HepG2 (cell line): ENCODE data around the gene SLC25A46. TPM values are rescaled to one million over a fixed set of nuclear protein-coding genes. Genes with fewer than 3 reads are reported as not detected.
"Not testable (repeated sequence)": the region's sequence is repeated elsewhere in the genome, so short reads cannot be mapped to it uniquely, and the experiment has no call there.

Experiments used
- ATAC-seq: fragments of 200-7000 bp; cut with Tn5 transposase; 3 replicates; pipeline ENCODE4 v1.9.1; 2020; ENCODE audit warnings: mild to moderate bottlenecking, moderate library complexity
- BruUV-seq: library from RNA; stranded (reverse); fragments of 400-500 nt; replicated peaks from 2 replicates; lab custom pipeline; 2021; lab: Mats Ljungman, UMichigan
- CTCF ChIA-PET: fragments of 300-600 bp; formaldehyde crosslinking; extraction: SDS; loops from one replicate; lab custom pipeline; 2021; ENCODE audit warnings: low total read pairs, inconsistent platforms, low intra/inter-chr PET ratio; lab: Yijun Ruan, JAX
- POLR2A ChIA-PET: fragments of 350-600 bp; sonication (Branson Sonifier 250); formaldehyde crosslinking; loops from one replicate; lab custom pipeline; 2020; ENCODE audit warnings: antibody characterized with exemption, inconsistent platforms; lab: Yijun Ruan, JAX
- DNase-seq: peaks from one replicate; pipeline ENCODE4 v3.0.0-alpha.2; 2015; ENCODE audit warnings: low spot score
- FAIRE-seq: peaks from 3 replicates; lab custom pipeline; 2011; peaks lifted over from hg19 to GRCh38; lab: Jason Lieb, UNC
- H2AFZ ChIP-seq: one replicate; pipeline ENCODE4 v1.6.1; 2011; ENCODE audit warnings: low read length, inconsistent platforms
- H3K27ac ChIP-seq: fragments of 300-600 bp; 3 replicates; pipeline ENCODE4 v1.8.0; 2011; ENCODE audit warnings: mixed run types, mild to moderate bottlenecking, mixed read lengths, low read length, inconsistent platforms; ENCODE audit not compliant: insufficient read depth; ENCODE audit errors: extremely low read length
- H3K27me3 ChIP-seq, 2 experiments: fragments of 200-600 bp in 1 of 2; 2 replicates in 1 of 2; 3 replicates in 1 of 2; pipeline versions ENCODE4 v1.6.0 to v1.8.0; 2011; ENCODE audit warnings: low read length in 2 of 2, mild to moderate bottlenecking in 2 of 2, moderate library complexity in 2 of 2, inconsistent platforms in 1 of 2; ENCODE audit not compliant: insufficient read depth in 2 of 2, control insufficient read depth in 1 of 2
- H3K36me3 ChIP-seq, 2 experiments: fragments of 200-600 bp in 1 of 2; replicated peaks in 1 of 2; 2 replicates in 1 of 2; 3 replicates in 1 of 2; pipeline versions ENCODE4 v1.5.1 to v1.8.0; 2011; ENCODE audit warnings: low read length in 2 of 2, inconsistent platforms in 1 of 2; ENCODE audit not compliant: insufficient read depth in 2 of 2, control insufficient read depth in 1 of 2
- H3K4me1 ChIP-seq: 2 replicates; pipeline ENCODE4 v1.5.1; 2012; ENCODE audit warnings: low read length, inconsistent platforms; ENCODE audit not compliant: insufficient read depth
- H3K4me2 ChIP-seq: 2 replicates; pipeline ENCODE4 v1.6.0; 2011; ENCODE audit warnings: low read depth, low read length, inconsistent platforms
- H3K4me3 ChIP-seq, 3 experiments: fragments of 200-600 bp in 1 of 3; sonication (generic), shearing (Covaris generic) in 1 of 3; replicated peaks in 1 of 3; 2 replicates each; pipeline ENCODE4 v1.5.1; 2011 to 2016; ENCODE audit warnings: low read length in 3 of 3, inconsistent platforms in 2 of 3, low read depth in 2 of 3, mild to moderate bottlenecking in 2 of 3, control low read depth in 1 of 3, mixed read lengths in 1 of 3; ENCODE audit not compliant: insufficient read depth in 1 of 3
- H3K79me2 ChIP-seq: one replicate; pipeline ENCODE4 v1.6.1; 2011; ENCODE audit warnings: low read length, inconsistent platforms; ENCODE audit not compliant: insufficient read depth
- H3K9ac ChIP-seq: 2 replicates; pipeline ENCODE4 v1.6.0; 2011; ENCODE audit warnings: mild to moderate bottlenecking, low read depth, low read length, inconsistent platforms; ENCODE audit not compliant: insufficient read depth
- H3K9me3 ChIP-seq: 2 replicates; pipeline ENCODE4 v1.5.1; 2012; ENCODE audit warnings: mild to moderate bottlenecking, low read length
- H4K20me1 ChIP-seq: 2 replicates; pipeline ENCODE4 v1.6.0; 2011; ENCODE audit warnings: inconsistent platforms, mild to moderate bottlenecking, low read length, moderate library complexity; ENCODE audit not compliant: insufficient read depth
- FOXA1 ChIP-seq, 2 experiments: fragments of 450-650 bp in 1 of 2; sonication (generic) in 1 of 2; formaldehyde crosslinking in 1 of 2; IDR thresholded peaks; 2 replicates each; pipeline versions ENCODE4 v1.4.0 to v1.6.1; 2016 to 2020; ENCODE audit warnings: missing genetic modification reagents in 1 of 2
- IRX3 ChIP-seq: sonication (generic); formaldehyde crosslinking; IDR thresholded peaks from 2 replicates; pipeline ENCODE4 v1.8.1; 2023; ENCODE audit warnings: mild to moderate bottlenecking, low read depth, missing genetic modification reagents, borderline replicate concordance
- KDM3A ChIP-seq: IDR thresholded peaks from 2 replicates; pipeline ENCODE4 v1.6.1; 2018; ENCODE audit warnings: low read depth, missing compliant biosample characterization
- POLR2G ChIP-seq: fragments of 200-400 bp; formaldehyde crosslinking; IDR thresholded peaks from 2 replicates; pipeline ENCODE4 v1.6.1; 2018; ENCODE audit warnings: mild to moderate bottlenecking, low read depth, low read length, moderate library complexity
- SAFB2 ChIP-seq: sonication (generic); formaldehyde crosslinking; IDR thresholded peaks from 2 replicates; pipeline ENCODE4 v1.5.1; 2020; ENCODE audit warnings: missing genetic modification reagents, low read depth, mild to moderate bottlenecking, borderline replicate concordance
- ZBTB38 ChIP-seq: sonication (generic); formaldehyde crosslinking; IDR thresholded peaks from 2 replicates; pipeline ENCODE4 v1.5.1; 2020; ENCODE audit warnings: mild to moderate bottlenecking, missing genetic modification reagents
- WGBS: methylation state at CpG from one replicate; pipeline ENCODE4 v1.1.6; 2017; ENCODE audit warnings: low lambda C conversion rate; 5-methylcytosine and 5-hydroxymethylcytosine counted together
- in situ Hi-C: cut with HindIII; loops from 2 replicates; pipeline ENCODE4 v1.10.0; 2017; ENCODE audit warnings: low pct_unique_long_range_greater_than_20kb; ENCODE audit not compliant: extremely low pct_ligation_motif_present
- intact Hi-C: fragments of 100-400 bp; cut with micrococcal nuclease; formaldehyde crosslinking; loops from one replicate; pipeline ENCODE4 v1.10.0; 2022; ENCODE audit not compliant: unreplicated experiment
- polyA plus RNA-seq, 8 experiments: library from polyadenylated mRNA; depleted of rRNA in 3 of 8; stranded (reverse) in 7 of 8; unstranded in 1 of 8; fragments of >200 nt; fragmentation: Illumina TruSeq in 4 of 8; extraction: Trizol in 4 of 8; gene quantifications; 2 replicates each; pipeline versions ENCODE4 v1.2.1 to v1.2.3, GENCODE V29; 2011 to 2016; ENCODE audit warnings: low read depth in 4 of 8, missing spikeins in 1 of 8, mixed read lengths in 1 of 8; ENCODE audit not compliant: insufficient read depth in 1 of 8
- total RNA-seq, 5 experiments: library from RNA; depleted of rRNA; stranded (reverse); fragments of >200 nt; fragmentation: Illumina TruSeq; extraction: Trizol; gene quantifications; 2 replicates each; pipeline ENCODE4 v1.2.3, GENCODE V29; 2016; ENCODE audit warnings: low read depth in 1 of 5
- TF ChIP-seq, protein P1 (sequence below): sonication (generic); formaldehyde crosslinking; IDR thresholded peaks from 2 replicates; pipeline ENCODE4 v1.8.0; 2022; ENCODE audit warnings: low read depth, missing genetic modification reagents
- TF ChIP-seq, protein P2 (sequence below): IDR thresholded peaks from 2 replicates; pipeline ENCODE4 v1.6.1; 2016; ENCODE audit warnings: missing genetic modification reagents, missing compliant biosample characterization
- TF ChIP-seq, protein P3 (sequence below): IDR thresholded peaks from 2 replicates; pipeline ENCODE4 v1.6.1; 2012; ENCODE audit warnings: low read length, improper control_type of control experiment

The SLC25A46 gene
- total and polyA plus RNA-seq, 2 of the 13 experiments (the other 11 are each of a cell fraction or from before 2014, with no cell fraction given): 14.2 to 34.6 TPM

DNA sequence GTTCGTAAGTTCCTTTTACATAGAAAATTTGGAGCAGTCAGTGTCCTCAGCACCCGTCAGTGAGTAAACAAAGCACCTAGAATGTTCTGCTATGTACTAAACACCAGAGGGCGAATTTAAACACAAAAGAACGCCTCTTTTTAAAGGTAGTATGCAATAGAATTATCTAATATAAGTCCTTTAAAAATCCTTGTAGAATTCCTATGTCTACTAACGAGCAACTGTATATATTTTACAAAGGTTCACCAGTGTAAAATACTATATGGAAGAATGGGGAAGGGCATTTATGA, 11.8 kb upstream of the SLC25A46 start (continued):
- TF ChIP-seq, protein P1, sequence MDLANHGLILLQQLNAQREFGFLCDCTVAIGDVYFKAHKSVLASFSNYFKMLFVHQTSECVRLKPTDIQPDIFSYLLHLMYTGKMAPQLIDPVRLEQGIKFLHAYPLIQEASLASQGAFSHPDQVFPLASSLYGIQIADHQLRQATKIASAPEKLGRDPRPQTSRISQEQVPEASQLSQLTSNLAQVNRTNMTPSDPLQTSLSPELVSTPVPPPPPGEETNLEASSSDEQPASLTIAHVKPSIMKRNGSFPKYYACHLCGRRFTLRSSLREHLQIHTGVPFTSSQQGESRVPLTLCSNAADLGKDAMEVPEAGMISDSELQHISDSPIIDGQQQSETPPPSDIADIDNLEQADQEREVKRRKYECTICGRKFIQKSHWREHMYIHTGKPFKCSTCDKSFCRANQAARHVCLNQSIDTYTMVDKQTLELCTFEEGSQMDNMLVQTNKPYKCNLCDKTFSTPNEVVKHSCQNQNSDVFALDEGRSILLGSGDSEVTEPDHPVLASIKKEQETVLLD (CRISPR knock-in tag): no peak
- TF ChIP-seq FOXA1 (IDR thresholded peaks at IDR 0.05) (no peak), FOXA1 (CRISPR knock-in tag; IDR thresholded peaks at IDR 0.05) (0 out of 2 replicates have a peak, but pooled peaks have one; percentile 28)
- TF ChIP-seq, protein P2, sequence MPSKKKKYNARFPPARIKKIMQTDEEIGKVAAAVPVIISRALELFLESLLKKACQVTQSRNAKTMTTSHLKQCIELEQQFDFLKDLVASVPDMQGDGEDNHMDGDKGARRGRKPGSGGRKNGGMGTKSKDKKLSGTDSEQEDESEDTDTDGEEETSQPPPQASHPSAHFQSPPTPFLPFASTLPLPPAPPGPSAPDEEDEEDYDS (CRISPR knock-in tag): no peak

DNA sequence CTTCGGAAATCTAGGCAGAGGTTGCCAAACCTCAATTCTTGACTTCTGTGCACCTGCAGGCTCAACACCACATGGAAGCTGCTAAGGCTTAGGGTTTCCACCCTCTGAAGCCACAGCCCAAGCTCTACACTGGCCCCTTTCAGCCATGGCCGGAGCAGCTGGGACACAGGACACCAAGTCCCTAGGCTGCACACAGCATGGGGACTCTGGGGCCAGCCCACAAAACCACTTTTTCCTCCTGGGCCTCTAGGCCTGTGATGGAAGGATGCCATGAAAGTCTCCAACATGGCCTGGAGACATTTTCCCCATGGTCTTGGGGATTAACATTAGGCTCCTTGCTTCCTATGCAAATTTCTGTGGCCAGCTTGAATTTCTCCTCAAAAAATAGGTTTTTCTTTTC, 7.3 kb upstream of the SLC25A46 start:
- FAIRE-seq, CTCF ChIA-PET, H3K4me1 ChIP-seq, in situ Hi-C loops, DNase-seq, H3K79me2 ChIP-seq, POLR2A ChIA-PET, H3K36me3 ChIP-seq, H4K20me1 ChIP-seq, BruUV-seq, H3K9me3 ChIP-seq, H3K27me3 ChIP-seq, H3K4me2 ChIP-seq, ATAC-seq, H3K4me3 ChIP-seq, H3K27ac ChIP-seq, H2AFZ ChIP-seq, H3K9ac ChIP-seq: not testable (repeated sequence)
- 100% methylated on average over 1 of the region's 2 CpGs for WGBS
- intact Hi-C loops: loop anchor here (10.0 kb wide), 1 partner anchor 673 kb away; no protein-coding TSS in a partner anchor

DNA sequence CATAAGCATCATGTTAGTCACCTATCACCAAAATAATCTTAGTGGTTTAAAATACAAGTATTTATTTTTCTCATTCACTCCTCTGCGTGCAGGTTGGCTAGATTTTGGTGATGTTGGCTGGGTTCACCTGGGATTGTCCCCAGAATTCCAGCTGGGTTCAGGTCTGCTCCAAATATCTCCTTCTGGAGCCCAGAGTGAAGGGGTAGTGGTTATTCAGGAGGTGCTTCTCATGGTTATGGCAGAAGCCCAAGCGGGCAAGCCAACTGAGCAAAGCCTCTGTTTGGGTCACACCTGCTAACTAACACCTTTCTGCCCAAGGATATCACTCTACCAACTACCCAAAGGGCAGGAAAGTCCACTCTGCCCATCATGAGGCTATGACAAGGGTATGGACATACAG, 4.7 kb upstream of the SLC25A46 start:
- Histone ChIP-seq H3K4me2 (no peak overlapping the region), H4K20me1 (no peaks in the 10 kb centered on the region), H2AFZ (no peak overlapping the region), H3K36me3 (no peaks in the 10 kb centered on the region), H3K27me3 (no peaks in the 10 kb centered on the region; a peak in 2 of 5 replicates), H3K9me3 (no peaks in the 10 kb centered on the region), H3K27ac (no peak overlapping the region), H3K4me1 (peaks cover 11% of the 10 kb centered on the region), H3K9ac (no peak overlapping the region), H3K79me2 (no peaks in the 10 kb centered on the region), H3K4me3 (no peak overlapping the region)
- no peak for DNase-seq
- ATAC-seq: no peak
- FAIRE-seq: no peak
- in situ Hi-C loops: no loop called here
- no TSS peak for BruUV-seq
- intact Hi-C loops: loop anchor here (10.0 kb wide), 1 partner anchor 671 kb away; no protein-coding TSS in a partner anchor
- ChIA-PET CTCF (no interaction called here), POLR2A (no interaction called here)
- 27% methylated on average over 2 of the region's 2 CpGs for WGBS
- TF ChIP-seq, protein P3, sequence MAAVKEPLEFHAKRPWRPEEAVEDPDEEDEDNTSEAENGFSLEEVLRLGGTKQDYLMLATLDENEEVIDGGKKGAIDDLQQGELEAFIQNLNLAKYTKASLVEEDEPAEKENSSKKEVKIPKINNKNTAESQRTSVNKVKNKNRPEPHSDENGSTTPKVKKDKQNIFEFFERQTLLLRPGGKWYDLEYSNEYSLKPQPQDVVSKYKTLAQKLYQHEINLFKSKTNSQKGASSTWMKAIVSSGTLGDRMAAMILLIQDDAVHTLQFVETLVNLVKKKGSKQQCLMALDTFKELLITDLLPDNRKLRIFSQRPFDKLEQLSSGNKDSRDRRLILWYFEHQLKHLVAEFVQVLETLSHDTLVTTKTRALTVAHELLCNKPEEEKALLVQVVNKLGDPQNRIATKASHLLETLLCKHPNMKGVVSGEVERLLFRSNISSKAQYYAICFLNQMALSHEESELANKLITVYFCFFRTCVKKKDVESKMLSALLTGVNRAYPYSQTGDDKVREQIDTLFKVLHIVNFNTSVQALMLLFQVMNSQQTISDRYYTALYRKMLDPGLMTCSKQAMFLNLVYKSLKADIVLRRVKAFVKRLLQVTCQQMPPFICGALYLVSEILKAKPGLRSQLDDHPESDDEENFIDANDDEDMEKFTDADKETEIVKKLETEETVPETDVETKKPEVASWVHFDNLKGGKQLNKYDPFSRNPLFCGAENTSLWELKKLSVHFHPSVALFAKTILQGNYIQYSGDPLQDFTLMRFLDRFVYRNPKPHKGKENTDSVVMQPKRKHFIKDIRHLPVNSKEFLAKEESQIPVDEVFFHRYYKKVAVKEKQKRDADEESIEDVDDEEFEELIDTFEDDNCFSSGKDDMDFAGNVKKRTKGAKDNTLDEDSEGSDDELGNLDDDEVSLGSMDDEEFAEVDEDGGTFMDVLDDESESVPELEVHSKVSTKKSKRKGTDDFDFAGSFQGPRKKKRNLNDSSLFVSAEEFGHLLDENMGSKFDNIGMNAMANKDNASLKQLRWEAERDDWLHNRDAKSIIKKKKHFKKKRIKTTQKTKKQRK: no peak
- TF ChIP-seq IRX3 (CRISPR knock-in tag) (no peak), ZBTB38 (CRISPR knock-in tag) (no peak), POLR2G (no peak), SAFB2 (no peak), KDM3A (no peak)
